HPDE6-E6E7 (cell line): Measurements from ENCODE around the gene ZNF224.

Experiments
- DNase-seq: peaks from one replicate; pipeline ENCODE4 v3.0.0; 2011; ENCODE audit warnings: missing footprints; ENCODE audit errors: extremely low spot score

The ZNF224 gene

GRCh38 chr19:44131955-44132354 is 37.8 kb downstream of the ZNF224 start:
- DNase-seq: no peak

GRCh38 chr19:44141191-44142058 is 47.3 kb downstream of the ZNF224 start, which contains the start of gene ZNF234:
Gene ZNF234, plus strand, starts transcription at chr19:44141554. Its CDS starts 3,079 bp downstream, at chr19:44144633.
- DNase-seq: peak; percentile 70

- DNase-seq: peak; percentile 5
These were observed 47.9 kb downstream of the ZNF224 start for GRCh38 chr19:44142059-44142433.

DNA sequence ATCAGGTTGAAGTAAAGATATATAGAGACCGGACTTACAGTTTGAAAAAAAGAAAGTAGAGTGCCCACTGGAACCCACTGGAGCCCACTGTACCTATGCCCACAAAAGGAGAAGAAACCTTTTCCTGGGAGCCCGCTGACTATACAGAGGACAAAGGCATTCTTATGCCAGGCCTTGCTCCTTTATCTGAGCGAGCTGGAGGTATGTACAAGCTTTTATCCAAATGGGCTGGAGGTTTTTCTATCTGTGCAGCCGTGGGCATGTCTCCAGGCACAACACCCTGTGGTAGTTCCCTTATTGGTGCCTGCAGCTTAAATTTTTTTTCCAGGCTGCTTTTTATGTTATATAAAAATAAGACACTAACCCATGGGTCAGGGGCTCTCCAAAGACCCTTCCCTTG is 55.6 kb downstream of the ZNF224 start:
- no peak for DNase-seq

DNA sequence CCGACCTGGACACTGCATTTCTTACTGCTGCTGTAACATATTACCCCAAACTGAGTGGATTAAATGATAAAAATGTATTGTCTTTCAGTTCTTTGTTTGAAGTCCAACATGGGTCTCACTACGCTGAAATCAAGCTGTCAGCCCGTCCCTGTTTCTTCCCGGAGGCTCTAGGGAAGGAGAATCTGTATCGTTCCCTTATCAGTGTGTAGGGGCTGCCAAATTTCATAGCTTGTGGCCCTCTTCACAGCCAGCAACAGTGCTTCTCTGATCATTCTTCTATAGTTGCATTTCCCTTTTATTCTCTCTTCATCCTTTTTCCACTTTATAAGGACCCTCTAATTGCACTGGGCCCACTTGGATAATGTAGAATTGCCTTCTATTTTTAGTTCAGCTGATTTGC is 57.3 kb downstream of the ZNF224 start:
- no peak for DNase-seq

GRCh38 chr19:44156475-44156874 is 62.3 kb downstream of the ZNF224 start:
- no peak for DNase-seq
